ENCODE measurements around the gene SYNDIG1.
A peak's percentile ranks its signal among the peaks of the same experiment; 100 is the strongest.

SYNDIG1 gene

DNA sequence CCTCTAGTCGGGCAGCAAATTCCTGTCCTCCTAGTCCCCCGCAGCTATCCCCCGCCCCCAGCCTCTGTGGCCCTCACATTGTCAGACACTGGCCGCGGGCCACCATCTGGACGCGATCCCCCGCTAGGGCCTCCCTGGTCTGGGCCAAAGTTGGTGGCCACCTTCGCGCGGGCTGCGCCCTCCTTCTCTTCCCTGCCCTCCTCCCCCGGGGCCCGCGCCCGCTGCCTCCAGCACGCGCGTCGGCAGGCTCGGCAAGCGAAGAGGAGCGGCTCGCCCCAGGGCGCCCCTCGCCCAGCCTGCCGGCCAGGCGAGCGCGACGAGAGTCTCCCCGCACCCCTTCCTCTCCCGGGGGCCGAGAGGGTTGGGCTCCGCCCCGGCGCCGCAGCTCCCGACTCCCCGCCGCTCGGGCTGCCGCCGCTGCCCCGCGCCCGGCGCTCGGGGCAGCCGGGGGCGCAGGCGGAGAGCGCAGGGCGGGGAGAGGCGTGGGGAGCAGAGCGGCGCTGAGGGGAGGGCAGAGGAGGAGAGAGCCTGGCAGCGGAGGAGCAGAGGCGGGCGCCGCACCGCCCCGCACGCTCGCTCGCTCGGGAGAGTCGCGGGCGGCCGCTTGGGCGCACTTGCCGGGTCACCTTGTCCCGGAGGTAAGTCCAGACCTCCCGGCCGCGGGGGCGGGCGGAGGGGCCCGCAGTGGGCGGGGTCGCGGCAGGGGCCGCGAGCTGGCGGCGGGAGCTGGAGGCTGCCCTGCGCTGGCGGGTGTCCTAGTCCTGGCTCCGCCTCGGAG is at the start of gene SYNDIG1:
Gene SYNDIG1 (plus strand): TSS at position 514 of the 778 bp plus-strand sequence. CDS start 73,469 bp downstream, outside the sequence.
- Histone ChIP-seq H3K9ac (ENCODE audit: low read length) (no peak within 1 kb of the TSS), H3K36me3 (ENCODE audit: control insufficient read depth, insufficient read depth, low read length) (no peaks in the 10 kb centered on the region), H3K9me3 (ENCODE audit: control insufficient read depth, low read length) (no peaks in the 10 kb centered on the region), H3K4me1 (ENCODE audit: control insufficient read depth, insufficient read depth, low read length) (no peaks in the 10 kb centered on the region), H3K27me3 (ENCODE audit: control insufficient read depth, insufficient read depth, low read length) (peaks cover 39% of the 10 kb centered on the region), H3K4me3 (ENCODE audit: low read length) (no peak within 1 kb of the TSS)

- Histone ChIP-seq H3K4me3 (ENCODE audit: low read length) (no peak overlapping the region), H3K4me1 (ENCODE audit: control insufficient read depth, insufficient read depth, low read length) (no peaks in the 10 kb centered on the region), H3K9ac (ENCODE audit: low read length) (no peak overlapping the region), H3K27me3 (ENCODE audit: control insufficient read depth, insufficient read depth, low read length) (no peaks in the 10 kb centered on the region), H3K9me3 (ENCODE audit: control insufficient read depth, low read length) (no peaks in the 10 kb centered on the region), H3K36me3 (ENCODE audit: control insufficient read depth, insufficient read depth, low read length) (no peaks in the 10 kb centered on the region)
Measured at GRCh38 chr20:24419786-24420185, 49.6 kb upstream of the SYNDIG1 start.

- H3K4me3 ChIP-seq (ENCODE audit: low read length): no peak overlapping the region
- no peaks in the 10 kb centered on the region for H3K36me3 ChIP-seq (ENCODE audit: control insufficient read depth, insufficient read depth, low read length)
- no peak overlapping the region for H3K9ac ChIP-seq (ENCODE audit: low read length)
- no peaks in the 10 kb centered on the region for H3K9me3 ChIP-seq (ENCODE audit: control insufficient read depth, low read length)
- H3K27me3 ChIP-seq (ENCODE audit: control insufficient read depth, insufficient read depth, low read length): no peaks in the 10 kb centered on the region
- H3K4me1 ChIP-seq (ENCODE audit: control insufficient read depth, insufficient read depth, low read length): no peaks in the 10 kb centered on the region
Measured at GRCh38 chr20:24420567-24420966, 48.9 kb upstream of the SYNDIG1 start.

DNA sequence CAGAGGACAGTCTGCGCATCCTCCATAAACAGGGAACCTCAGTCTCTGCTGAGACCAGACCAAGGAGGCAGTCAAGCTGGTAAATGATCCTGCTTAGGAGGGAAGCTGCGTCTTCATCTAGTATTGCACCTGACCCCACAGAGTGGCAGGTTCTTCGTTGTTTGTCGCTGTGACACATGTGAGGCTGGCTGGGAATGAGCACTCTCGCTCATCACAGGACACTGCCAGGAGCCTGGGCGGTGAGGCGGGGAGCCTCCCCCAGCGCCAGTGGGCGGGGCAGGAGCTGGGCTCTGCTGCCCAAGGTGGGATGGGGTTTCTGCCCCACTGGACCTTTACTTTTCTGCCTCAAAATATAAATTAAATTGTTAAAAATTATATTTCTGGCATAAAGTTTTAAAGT is 48.4 kb upstream of the SYNDIG1 start:
- Histone ChIP-seq H3K9ac (ENCODE audit: low read length) (no peak overlapping the region), H3K36me3 (ENCODE audit: control insufficient read depth, insufficient read depth, low read length) (no peaks in the 10 kb centered on the region), H3K4me3 (ENCODE audit: low read length) (no peak overlapping the region), H3K9me3 (ENCODE audit: control insufficient read depth, low read length) (no peaks in the 10 kb centered on the region), H3K4me1 (ENCODE audit: control insufficient read depth, insufficient read depth, low read length) (no peaks in the 10 kb centered on the region), H3K27me3 (ENCODE audit: control insufficient read depth, insufficient read depth, low read length) (no peaks in the 10 kb centered on the region)

DNA sequence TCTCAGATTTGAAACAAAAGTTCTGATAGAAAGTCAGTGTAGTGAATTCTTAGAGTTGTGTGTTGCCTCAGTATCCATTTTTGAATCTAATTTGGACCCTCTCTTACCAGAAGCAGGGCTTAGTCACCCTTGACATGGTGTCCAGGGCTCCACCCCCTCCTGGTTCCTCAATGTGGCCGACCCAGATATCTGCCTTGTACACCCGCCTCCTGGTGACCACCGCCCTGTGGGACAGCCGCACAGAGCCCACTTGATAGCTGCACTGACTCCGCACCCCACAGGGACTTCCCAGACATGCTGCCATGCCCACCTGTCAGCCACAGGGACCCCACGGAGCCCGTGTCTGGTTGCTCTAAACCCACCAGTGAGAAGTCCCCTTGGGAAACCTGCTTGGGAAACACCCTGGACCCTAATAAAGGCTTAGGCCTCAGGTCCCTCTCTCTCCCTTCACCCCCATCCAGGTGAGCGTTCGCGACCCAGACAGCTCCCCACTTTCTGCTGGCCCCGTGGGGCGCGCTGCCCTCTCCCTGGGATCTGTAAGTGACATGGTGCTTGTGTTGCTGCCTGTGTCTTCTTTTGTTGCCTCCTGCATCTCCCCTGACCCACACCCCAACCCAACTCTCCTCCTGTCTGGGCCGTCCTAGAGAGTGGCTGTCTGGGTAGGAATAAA is 47.2 kb upstream of the SYNDIG1 start:
- no peaks in the 10 kb centered on the region for H3K9me3 ChIP-seq (ENCODE audit: control insufficient read depth, low read length)
- H3K4me3 ChIP-seq (ENCODE audit: low read length): no peak overlapping the region
- no peaks in the 10 kb centered on the region for H3K27me3 ChIP-seq (ENCODE audit: control insufficient read depth, insufficient read depth, low read length)
- H3K4me1 ChIP-seq (ENCODE audit: control insufficient read depth, insufficient read depth, low read length): no peaks in the 10 kb centered on the region
- no peaks in the 10 kb centered on the region for H3K36me3 ChIP-seq (ENCODE audit: control insufficient read depth, insufficient read depth, low read length)
- no peak overlapping the region for H3K9ac ChIP-seq (ENCODE audit: low read length)

GRCh38 chr20:24423390-24424313 is 45.8 kb upstream of the SYNDIG1 start:
- no peaks in the 10 kb centered on the region for H3K4me1 ChIP-seq (ENCODE audit: control insufficient read depth, insufficient read depth, low read length)
- no peaks in the 10 kb centered on the region for H3K27me3 ChIP-seq (ENCODE audit: control insufficient read depth, insufficient read depth, low read length)
- H3K9ac ChIP-seq (ENCODE audit: low read length): no peak overlapping the region
- H3K9me3 ChIP-seq (ENCODE audit: control insufficient read depth, low read length): no peaks in the 10 kb centered on the region
- H3K4me3 ChIP-seq (ENCODE audit: low read length): no peak overlapping the region
- no peaks in the 10 kb centered on the region for H3K36me3 ChIP-seq (ENCODE audit: control insufficient read depth, insufficient read depth, low read length)

DNA sequence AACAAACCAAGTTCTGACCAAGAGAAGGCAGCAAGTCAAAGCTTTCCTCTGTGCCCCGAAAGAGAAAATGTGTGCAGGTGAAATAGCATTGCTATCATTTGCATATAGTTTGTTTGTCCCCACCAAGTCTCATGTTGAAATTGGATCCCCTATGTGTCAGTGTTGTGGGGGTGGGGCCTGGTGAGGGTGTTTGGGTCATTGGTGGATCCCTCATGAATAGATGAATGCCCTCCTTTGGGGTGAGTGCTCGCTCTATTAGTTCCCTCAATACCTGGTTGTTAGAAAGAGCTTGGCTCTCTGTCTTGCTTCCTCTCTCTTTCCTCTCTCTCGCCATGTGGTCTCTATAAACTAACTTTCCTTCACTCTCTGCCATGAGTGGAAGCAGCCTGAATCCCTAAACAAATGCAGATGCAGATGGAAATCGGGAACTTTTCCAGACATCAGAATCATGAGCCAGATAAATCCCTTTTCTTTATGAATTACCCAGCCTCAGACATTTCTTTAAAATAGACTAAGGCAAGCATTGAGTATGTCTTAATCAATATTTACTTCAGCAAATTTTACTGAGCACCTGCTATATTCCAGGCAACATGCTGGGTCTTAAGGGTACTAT is 43.8 kb upstream of the SYNDIG1 start:
- no peaks in the 10 kb centered on the region for H3K36me3 ChIP-seq (ENCODE audit: control insufficient read depth, insufficient read depth, low read length)
- H3K4me3 ChIP-seq (ENCODE audit: low read length): no peak overlapping the region
- no peaks in the 10 kb centered on the region for H3K4me1 ChIP-seq (ENCODE audit: control insufficient read depth, insufficient read depth, low read length)
- H3K9ac ChIP-seq (ENCODE audit: low read length): no peak overlapping the region
- H3K9me3 ChIP-seq (ENCODE audit: control insufficient read depth, low read length): no peaks in the 10 kb centered on the region
- no peaks in the 10 kb centered on the region for H3K27me3 ChIP-seq (ENCODE audit: control insufficient read depth, insufficient read depth, low read length)

GRCh38 chr20:24431279-24432045 is 38.0 kb upstream of the SYNDIG1 start:
- Histone ChIP-seq H3K27me3 (ENCODE audit: control insufficient read depth, insufficient read depth, low read length) (no peaks in the 10 kb centered on the region), H3K9ac (ENCODE audit: low read length) (peak overlapping the region; percentile 49), H3K4me3 (ENCODE audit: low read length) (peak overlapping the region; percentile 7), H3K4me1 (ENCODE audit: control insufficient read depth, insufficient read depth, low read length) (peaks cover 13% of the 10 kb centered on the region), H3K9me3 (ENCODE audit: control insufficient read depth, low read length) (no peaks in the 10 kb centered on the region), H3K36me3 (ENCODE audit: control insufficient read depth, insufficient read depth, low read length) (no peaks in the 10 kb centered on the region)

DNA sequence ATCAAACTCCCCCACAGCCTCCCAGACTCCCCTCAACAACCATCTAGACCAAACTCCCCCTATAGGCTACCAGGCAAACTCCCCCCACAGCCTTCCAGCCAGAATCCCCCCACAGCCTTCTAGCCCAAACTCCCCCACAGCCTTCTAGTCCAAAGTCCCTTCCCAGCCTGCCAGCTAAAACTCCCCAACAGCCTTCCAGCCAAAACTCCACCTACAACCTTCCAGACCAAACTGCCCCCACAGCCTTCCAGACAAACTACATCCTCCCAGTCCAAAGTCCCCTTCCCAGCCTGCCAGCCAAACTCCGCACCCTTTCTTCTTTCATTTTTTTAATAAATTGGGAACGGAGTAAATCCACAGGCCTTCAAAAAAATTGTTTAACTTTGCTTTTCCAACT is 37.4 kb upstream of the SYNDIG1 start:
- peaks cover 13% of the 10 kb centered on the region for H3K4me1 ChIP-seq (ENCODE audit: control insufficient read depth, insufficient read depth, low read length)
- H3K36me3 ChIP-seq (ENCODE audit: control insufficient read depth, insufficient read depth, low read length): no peaks in the 10 kb centered on the region

GRCh38 chr20:24436160-24436559 is 33.3 kb upstream of the SYNDIG1 start:
- Histone ChIP-seq H3K9me3 (ENCODE audit: control insufficient read depth, low read length) (no peaks in the 10 kb centered on the region), H3K4me3 (ENCODE audit: low read length) (no peak overlapping the region), H3K4me1 (ENCODE audit: control insufficient read depth, insufficient read depth, low read length) (peaks cover 9% of the 10 kb centered on the region), H3K9ac (ENCODE audit: low read length) (no peak overlapping the region), H3K36me3 (ENCODE audit: control insufficient read depth, insufficient read depth, low read length) (no peaks in the 10 kb centered on the region), H3K27me3 (ENCODE audit: control insufficient read depth, insufficient read depth, low read length) (no peaks in the 10 kb centered on the region)

More for the DNA sequence above, 37.4 kb upstream of the SYNDIG1 start:
- Histone ChIP-seq H3K27me3 (ENCODE audit: control insufficient read depth, insufficient read depth, low read length) (no peaks in the 10 kb centered on the region), H3K9ac (ENCODE audit: low read length) (peak overlapping the region; percentile 49), H3K9me3 (ENCODE audit: control insufficient read depth, low read length) (no peaks in the 10 kb centered on the region), H3K4me3 (ENCODE audit: low read length) (peak overlapping the region; percentile 7)
